HG03521 (cell line): ENCODE measurements around the gene ZNF316.

ENCODE experiments used
- ATAC-seq: cut with Tn5 transposase; IDR thresholded peaks from one replicate; pipeline ENCODE4 v1.9.1; 2021; ENCODE audit warnings: mild to moderate bottlenecking, moderate library complexity; ENCODE audit not compliant: unreplicated experiment

ZNF316 gene

DNA sequence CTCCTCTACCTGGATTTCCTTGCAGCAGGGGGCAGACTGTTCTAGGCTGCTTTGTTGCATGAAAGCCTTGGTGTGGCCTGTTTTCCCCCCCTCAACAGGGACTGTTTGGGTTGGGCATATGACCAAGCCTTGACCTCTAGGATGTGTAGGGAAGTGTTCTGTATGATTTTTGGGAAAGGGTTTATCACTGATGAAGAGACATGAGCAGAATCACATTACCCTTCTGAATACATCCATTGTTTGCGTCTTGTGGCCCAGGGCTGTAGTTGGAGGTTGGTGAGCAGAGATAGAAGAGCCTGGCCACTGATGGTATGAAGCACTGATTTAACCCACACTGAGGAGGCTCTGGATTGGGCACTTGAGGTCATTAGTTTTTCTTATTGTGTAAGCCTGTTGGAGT, 43.0 kb downstream of the ZNF316 start:
- ATAC-seq: no peak

DNA sequence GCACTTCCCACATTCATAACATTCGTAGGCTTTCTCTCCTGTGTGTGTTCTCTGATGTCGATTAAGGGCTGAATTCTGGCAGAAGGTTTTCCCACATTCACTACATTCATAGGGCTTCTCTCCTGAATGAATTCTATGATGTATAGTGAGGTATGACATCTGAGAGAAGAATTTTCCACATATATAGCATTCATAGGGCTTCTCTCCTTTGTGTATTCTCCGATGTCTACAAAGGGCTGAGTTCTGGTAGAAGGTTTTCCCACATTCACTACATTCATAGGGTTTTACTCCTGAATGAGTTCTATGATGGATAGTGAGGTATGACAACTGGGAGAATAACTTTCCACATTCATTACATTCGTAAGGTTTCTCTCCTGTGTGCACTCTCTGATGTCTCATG, 54.0 kb downstream of the ZNF316 start:
- ATAC-seq: no peak

DNA sequence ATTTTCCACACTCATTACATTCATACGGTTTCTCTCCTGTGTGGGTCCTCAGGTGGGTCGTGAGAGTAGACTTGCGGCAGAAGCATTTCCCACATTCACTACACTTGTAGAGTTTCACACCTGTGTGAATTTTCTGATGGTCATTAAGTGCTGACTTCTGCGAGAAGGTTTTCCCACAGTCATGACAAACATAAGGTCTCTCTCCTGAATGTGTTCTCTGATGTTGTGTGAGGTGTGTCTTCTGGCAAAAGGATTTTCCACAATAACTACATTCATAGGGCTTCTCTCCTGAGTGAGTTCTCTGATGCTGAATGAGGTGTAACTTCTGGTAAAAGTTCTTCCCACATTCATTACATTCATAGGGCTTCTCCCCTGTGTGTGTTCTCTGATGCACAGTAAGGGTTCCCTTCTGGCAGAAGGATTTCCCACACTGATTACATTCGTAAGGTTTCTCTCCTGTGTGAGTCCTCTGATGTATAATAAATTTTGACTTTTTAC, 54.5 kb downstream of the ZNF316 start:
- no peak for ATAC-seq

DNA sequence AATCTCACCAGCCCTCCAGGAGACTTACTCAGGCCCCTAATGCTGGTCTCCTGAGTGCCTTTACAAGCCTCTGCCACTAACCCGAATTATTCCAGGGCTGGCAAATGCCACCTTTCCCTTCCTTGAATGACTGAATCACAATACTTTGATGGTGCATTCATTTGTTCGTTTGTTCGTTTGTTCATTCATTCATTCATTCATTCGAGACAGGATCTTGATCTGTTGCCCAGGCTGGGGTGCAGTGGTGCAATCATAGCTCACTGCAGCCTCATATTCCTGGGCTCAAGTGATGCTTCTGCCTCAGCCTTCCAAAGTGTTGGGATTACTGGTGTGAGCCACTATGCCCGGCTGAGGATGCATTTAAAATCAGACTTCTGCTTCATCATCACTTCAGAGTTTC, 63.7 kb downstream of the ZNF316 start:
- ATAC-seq: no peak

DNA sequence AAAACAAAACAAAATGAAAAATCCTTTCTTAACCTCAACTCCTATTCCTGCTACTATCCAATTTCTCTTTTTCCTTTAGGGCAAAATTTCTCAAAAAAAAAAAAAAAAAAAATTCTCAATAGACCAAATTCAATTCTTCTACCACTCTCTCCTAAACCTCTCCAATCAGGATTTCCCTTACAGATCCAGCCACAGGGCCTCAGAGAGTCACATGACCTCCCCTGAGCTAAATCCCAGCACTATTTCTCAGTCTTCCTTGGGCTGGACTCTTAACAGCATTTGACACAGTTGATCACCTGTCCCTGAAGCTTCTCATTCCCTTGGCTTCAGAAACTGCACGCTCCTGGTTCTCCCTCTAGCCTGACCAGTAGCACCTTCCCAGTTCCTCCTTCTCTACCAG, 64.7 kb downstream of the ZNF316 start:
- no peak for ATAC-seq
